ENCODE data around the gene TBX4.

DNA sequence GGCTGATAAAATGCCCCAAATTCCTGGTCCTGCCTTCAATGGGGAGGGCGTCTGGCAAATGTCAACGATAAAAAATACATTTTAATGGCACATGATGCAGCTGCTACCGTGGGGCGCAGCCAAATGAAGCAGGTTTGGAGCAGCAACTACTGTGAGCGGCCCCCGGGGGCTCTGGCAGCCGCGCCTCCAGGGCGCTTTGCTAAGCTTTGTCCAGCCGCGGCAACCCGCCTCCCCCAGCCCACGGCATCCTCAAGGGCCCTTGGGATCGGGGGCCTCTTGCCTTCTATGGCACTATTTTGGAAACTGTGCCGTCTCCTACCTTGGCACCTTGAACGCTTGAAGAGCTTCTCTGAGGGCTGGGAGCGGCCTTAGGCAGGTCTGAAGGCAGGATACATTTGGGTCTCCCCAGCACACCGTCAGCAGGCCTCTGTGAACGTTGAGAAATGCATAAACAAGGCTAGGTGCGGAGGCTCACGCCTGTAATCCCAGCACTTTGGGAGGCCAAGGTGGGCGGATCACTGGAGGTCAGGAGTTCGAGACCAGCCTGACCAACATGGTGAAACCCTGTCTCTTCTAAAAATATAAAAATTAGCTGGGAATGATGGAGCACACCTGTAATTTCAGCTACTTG is 25.1 kb downstream of the TBX4 start:
- TF ChIP-seq SP1 (IDR thresholded peaks at IDR 0.05) (no peak), ZNF384 (IDR thresholded peaks at IDR 0.05) (no peak), NFRKB (IDR thresholded peaks at IDR 0.05) (no peak)
